GM06990 (cell line): ENCODE measurements around the gene APOB.

Experiments used
- DNase-seq: peaks from one replicate; pipeline ENCODE4 v3.0.0-alpha.2; 2011; ENCODE audit not compliant: insufficient read length; ENCODE audit errors: extremely low read depth
- H3K27me3 ChIP-seq: replicated peaks from 2 replicates; pipeline ENCODE4 v1.6.0; 2011; ENCODE audit warnings: low read length; ENCODE audit not compliant: control insufficient read depth, insufficient read depth
- H3K36me3 ChIP-seq: 2 replicates; pipeline ENCODE4 v1.5.1; 2011; ENCODE audit warnings: low read length; ENCODE audit not compliant: control insufficient read depth, insufficient read depth
- H3K4me3 ChIP-seq: replicated peaks from 2 replicates; pipeline ENCODE4 v1.5.1; 2011; ENCODE audit warnings: low read depth, mild to moderate bottlenecking, control low read depth, low read length
- TF ChIP-seq, protein P1 (sequence below): IDR thresholded peaks from 2 replicates; pipeline ENCODE4 v1.5.1; 2011; ENCODE audit warnings: low read length, control low read depth, mild to moderate bottlenecking, inconsistent platforms; ENCODE audit not compliant: insufficient read depth, poor library complexity, severe bottlenecking

The APOB gene

DNA sequence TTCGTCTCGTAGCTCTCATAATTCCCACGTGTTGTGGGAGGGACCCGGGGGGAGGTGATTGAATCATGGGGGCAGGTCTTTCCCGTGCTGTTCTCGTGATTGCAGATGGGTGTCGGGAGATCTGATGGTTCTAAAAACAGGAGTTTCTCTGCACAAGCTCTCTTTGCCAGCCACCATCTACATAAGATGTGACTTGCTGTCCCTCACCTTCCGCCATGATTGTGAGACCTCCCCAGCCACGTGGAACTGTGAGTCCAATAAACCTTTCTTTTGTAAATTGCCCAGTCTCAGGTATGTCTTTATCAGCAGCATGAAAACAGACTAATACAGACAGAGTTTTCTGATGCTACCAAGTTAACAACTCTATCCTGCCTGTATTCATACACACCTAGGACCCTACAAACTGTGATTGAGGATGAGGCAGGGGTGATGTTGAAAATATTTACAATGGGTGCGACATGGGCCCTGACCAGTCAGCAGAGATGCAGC, 3.9 kb downstream of the APOB start:
- Histone ChIP-seq H3K36me3 (no peaks in the 10 kb centered on the region), H3K27me3 (no peaks in the 10 kb centered on the region; the same call in 1 of the 2 replicates), H3K4me3 (no peak overlapping the region)
- no peak for DNase-seq
- TF ChIP-seq, protein P1, sequence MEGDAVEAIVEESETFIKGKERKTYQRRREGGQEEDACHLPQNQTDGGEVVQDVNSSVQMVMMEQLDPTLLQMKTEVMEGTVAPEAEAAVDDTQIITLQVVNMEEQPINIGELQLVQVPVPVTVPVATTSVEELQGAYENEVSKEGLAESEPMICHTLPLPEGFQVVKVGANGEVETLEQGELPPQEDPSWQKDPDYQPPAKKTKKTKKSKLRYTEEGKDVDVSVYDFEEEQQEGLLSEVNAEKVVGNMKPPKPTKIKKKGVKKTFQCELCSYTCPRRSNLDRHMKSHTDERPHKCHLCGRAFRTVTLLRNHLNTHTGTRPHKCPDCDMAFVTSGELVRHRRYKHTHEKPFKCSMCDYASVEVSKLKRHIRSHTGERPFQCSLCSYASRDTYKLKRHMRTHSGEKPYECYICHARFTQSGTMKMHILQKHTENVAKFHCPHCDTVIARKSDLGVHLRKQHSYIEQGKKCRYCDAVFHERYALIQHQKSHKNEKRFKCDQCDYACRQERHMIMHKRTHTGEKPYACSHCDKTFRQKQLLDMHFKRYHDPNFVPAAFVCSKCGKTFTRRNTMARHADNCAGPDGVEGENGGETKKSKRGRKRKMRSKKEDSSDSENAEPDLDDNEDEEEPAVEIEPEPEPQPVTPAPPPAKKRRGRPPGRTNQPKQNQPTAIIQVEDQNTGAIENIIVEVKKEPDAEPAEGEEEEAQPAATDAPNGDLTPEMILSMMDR, result no peak

DNA sequence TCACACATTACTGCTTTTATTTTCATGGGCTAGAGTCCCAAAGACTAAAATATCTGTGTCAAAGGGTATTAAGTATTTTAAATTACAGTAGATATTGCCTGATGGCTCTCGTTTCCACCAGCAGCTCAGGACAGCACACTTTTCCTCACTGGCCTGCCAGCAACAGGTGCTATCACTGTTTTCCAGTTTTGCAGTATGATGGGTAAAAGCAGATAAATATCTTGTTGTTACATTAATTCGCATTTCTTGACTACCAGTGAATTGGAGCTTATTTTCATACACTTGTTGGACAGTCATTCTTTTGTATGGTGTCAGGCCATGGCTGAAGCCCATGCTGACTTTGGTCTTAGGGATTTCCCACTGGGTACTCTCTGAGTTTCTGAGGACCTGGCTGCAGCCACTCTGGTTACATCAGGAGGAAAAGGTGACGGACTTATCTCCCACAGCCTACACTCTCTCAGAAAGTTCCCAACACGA, 4.8 kb downstream of the APOB start:
- H3K27me3 ChIP-seq, result no peaks in the 10 kb centered on the region; the same call in 1 of the 2 replicates
- H3K4me3 ChIP-seq, result no peak overlapping the region
- TF ChIP-seq, protein P1, result no peak
- no peaks in the 10 kb centered on the region for H3K36me3 ChIP-seq
- no peak for DNase-seq

GRCh38 chr2:21038403-21039073, 5.3 kb downstream of the APOB start:
- no peaks in the 10 kb centered on the region for H3K36me3 ChIP-seq
- no peak for DNase-seq

DNA sequence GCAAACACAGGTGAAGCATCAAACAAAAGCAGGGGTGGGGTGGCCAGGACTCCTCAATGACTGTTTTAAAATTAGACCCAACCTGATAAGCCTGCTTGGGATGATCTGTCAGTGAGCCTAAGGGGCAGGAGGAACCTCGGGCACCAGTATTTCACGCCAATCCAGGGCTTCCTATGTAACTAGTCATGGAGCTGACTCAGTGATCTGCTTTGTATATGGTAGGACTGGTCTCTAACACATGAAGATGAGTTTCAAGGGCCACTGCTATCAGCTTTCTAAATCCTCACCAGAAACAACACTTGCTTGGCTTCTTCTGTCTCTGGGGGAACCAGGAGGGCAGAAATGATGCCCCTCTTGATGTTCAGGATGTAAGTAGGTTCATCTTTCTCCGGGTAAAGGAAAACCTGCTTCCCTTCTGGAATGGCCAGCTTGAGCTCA, 6.2 kb downstream of the APOB start:
- no peaks in the 10 kb centered on the region; the same call in 1 of the 2 replicates for H3K27me3 ChIP-seq
- DNase-seq, result no peak
- TF ChIP-seq, protein P1, result no peak

More at GRCh38 chr2:21038403-21039073, 5.3 kb downstream of the APOB start:
- TF ChIP-seq, protein P1, result no peak
- H3K4me3 ChIP-seq, result no peak overlapping the region
- no peaks in the 10 kb centered on the region; the same call in 1 of the 2 replicates for H3K27me3 ChIP-seq

DNA sequence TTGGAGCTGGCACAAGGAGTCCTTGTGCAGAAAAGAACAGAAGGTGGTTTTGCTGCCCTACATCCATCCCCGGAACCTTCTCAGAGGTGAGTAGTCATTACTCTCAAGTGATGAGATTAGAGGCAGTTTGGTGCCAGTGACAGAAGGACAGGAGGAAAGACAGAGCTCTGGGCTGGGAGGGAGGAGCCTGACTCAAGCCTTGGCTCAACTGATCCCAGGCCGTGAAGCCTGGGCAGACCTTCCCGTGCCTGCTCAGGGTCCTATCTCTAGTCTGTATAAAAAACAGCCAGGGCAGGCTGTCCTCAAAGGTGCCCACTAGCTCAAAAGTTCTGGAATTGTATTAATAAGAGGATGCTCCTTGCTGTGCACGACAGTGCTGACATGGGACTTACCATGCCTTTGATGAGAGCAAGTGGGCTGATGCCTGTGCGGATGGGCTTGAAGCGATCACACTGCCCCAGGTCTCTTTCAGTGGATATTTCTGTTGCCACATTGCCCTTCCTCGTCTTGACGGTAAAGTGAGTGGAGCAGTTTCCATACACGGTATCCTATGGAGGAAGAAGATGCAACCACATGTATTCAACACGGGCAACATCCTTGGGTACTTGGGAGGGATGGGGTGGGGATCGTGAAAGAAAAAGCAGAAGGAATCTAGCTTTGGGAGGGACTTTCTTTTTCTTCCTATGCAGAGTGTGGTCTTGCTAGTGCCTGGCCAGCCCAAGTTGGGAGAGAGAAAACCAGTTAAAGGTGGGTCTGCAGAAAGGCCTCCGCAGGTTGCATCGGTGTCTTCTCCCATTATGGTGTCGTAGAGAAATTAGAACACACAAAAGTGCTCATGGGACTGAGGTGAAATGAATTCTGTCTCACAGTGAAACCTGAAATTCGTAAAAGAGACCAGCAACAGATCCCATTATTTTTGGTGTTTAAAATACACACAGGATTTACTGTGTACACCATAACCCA, 6.9 kb downstream of the APOB start:
- Histone ChIP-seq H3K36me3 (no peaks in the 10 kb centered on the region), H3K4me3 (no peak overlapping the region), H3K27me3 (no peaks in the 10 kb centered on the region; the same call in 1 of the 2 replicates)
- TF ChIP-seq, protein P1, result no peak
- DNase-seq, result no peak

More for the DNA sequence above, 6.2 kb downstream of the APOB start:
- H3K4me3 ChIP-seq, result no peak overlapping the region
- H3K36me3 ChIP-seq, result no peaks in the 10 kb centered on the region
